A172 (cell line): ENCODE measurements around the gene TAPBPL. TPM values are rescaled to one million over a fixed set of nuclear protein-coding genes. Genes with fewer than 3 reads are reported as not detected.
"Not testable (repeated sequence)": the region's sequence is repeated elsewhere in the genome, so short reads cannot be mapped to it uniquely, and the experiment has no call there.

Experiments
- DNase-seq: peaks from one replicate; pipeline ENCODE4 v3.0.0-alpha.2; 2015; ENCODE audit warnings: low spot score
- total RNA-seq: library from RNA; depleted of rRNA; stranded (reverse); fragments of >200 nt; shearing (Covaris generic); gene quantifications from 2 replicates; pipeline ENCODE4 v1.2.3, GENCODE V29; 2014

The TAPBPL gene
- total RNA-seq, 1 experiment from 2014 or later = 3.4 TPM

- no peak for DNase-seq
Measured at GRCh38 chr12:6462234-6462995, 10.6 kb downstream of the TAPBPL start.

GRCh38 chr12:6463216-6463615 lies 11.4 kb downstream of the TAPBPL start:
- DNase-seq = no peak

- DNase-seq = no peak
Measured at GRCh38 chr12:6463858-6464257, 12.0 kb downstream of the TAPBPL start.

- DNase-seq = no peak
Measured at GRCh38 chr12:6464531-6464930, 12.7 kb downstream of the TAPBPL start.

- peak; percentile 48 for DNase-seq
Measured at GRCh38 chr12:6465467-6466183, 13.8 kb downstream of the TAPBPL start.

GRCh38 chr12:6466184-6466573 lies 14.3 kb downstream of the TAPBPL start:
- no peak for DNase-seq

GRCh38 chr12:6466751-6467150 lies 14.9 kb downstream of the TAPBPL start:
- not testable (repeated sequence) for DNase-seq

- DNase-seq = not testable (repeated sequence)
Measured at GRCh38 chr12:6467571-6468282, 15.9 kb downstream of the TAPBPL start.

- no peak for DNase-seq
Measured at GRCh38 chr12:6468283-6468575, 16.4 kb downstream of the TAPBPL start.

GRCh38 chr12:6469092-6469491 lies 17.2 kb downstream of the TAPBPL start:
- DNase-seq = no peak

GRCh38 chr12:6469609-6470374 lies 17.9 kb downstream of the TAPBPL start:
- no peak for DNase-seq

GRCh38 chr12:6470375-6471163 lies 18.7 kb downstream of the TAPBPL start, which contains the start of gene VAMP1:
VAMP1 (minus strand) TSS chr12:6470677; CDS start chr12:6470531, 146 bp downstream.
- peak; percentile 90 for DNase-seq

GRCh38 chr12:6471989-6472360 lies 20.1 kb downstream of the TAPBPL start:
- no peak for DNase-seq

GRCh38 chr12:6472491-6472890 lies 20.6 kb downstream of the TAPBPL start:
- DNase-seq = no peak

GRCh38 chr12:6475233-6475975 lies 23.6 kb downstream of the TAPBPL start:
- not testable (repeated sequence) for DNase-seq

GRCh38 chr12:6476489-6476888 lies 24.6 kb downstream of the TAPBPL start:
- peak; percentile 63 for DNase-seq

- not testable (repeated sequence) for DNase-seq
Measured at GRCh38 chr12:6477601-6478377, 25.9 kb downstream of the TAPBPL start.

GRCh38 chr12:6478416-6478815 lies 26.6 kb downstream of the TAPBPL start:
- DNase-seq = no peak

- no peak for DNase-seq
Measured at GRCh38 chr12:6488240-6488639, 36.4 kb downstream of the TAPBPL start.

GRCh38 chr12:6489449-6489848 lies 37.6 kb downstream of the TAPBPL start:
- DNase-seq = no peak
